ENCODE measurements around the gene EGLN2. TPM values are rescaled to one million over a fixed set of nuclear protein-coding genes. Genes with fewer than 3 reads are reported as not detected.
"Not testable (repeated sequence)": the region's sequence is repeated elsewhere in the genome, so short reads cannot be mapped to it uniquely, and the experiment has no call there.

EGLN2 gene
- total RNA-seq, 1 donor from 2014 or later = 68.0 TPM

- ATAC-seq (no peak), DNase-seq (ENCODE audit: missing footprints) (no peak)
- intact Hi-C loops (cut with DNase I) = no loop called here
Observed at GRCh38 chr19:40774916-40775631, 23.9 kb upstream of the EGLN2 start, which contains the start of gene MIA. TSS of gene MIA (plus strand) at chr19:40775521. CDS start at chr19:40775543, 22 bp downstream.

- no peak for DNase-seq (ENCODE audit: missing footprints)
Observed at GRCh38 chr19:40775632-40776022, 23.4 kb upstream of the EGLN2 start.

GRCh38 chr19:40776364-40776763 is 22.6 kb upstream of the EGLN2 start:
- DNase-seq (ENCODE audit: missing footprints) = no peak

More at GRCh38 chr19:40775632-40776022, 23.4 kb upstream of the EGLN2 start:
- no peak for ATAC-seq
- intact Hi-C loops (cut with DNase I) = no loop called here

GRCh38 chr19:40776932-40777644 is 21.9 kb upstream of the EGLN2 start:
- intact Hi-C loops (cut with DNase I) = no loop called here
- DNase-seq (ENCODE audit: missing footprints) = peak; percentile 91
- peak; percentile 86 for ATAC-seq

More at GRCh38 chr19:40776364-40776763, 22.6 kb upstream of the EGLN2 start:
- intact Hi-C loops (cut with DNase I) = no loop called here
- ATAC-seq = no peak

- DNase-seq (ENCODE audit: missing footprints) (no peak), ATAC-seq (no peak)
- intact Hi-C loops (cut with DNase I) = no loop called here
Observed at GRCh38 chr19:40777645-40777936, 21.4 kb upstream of the EGLN2 start.

GRCh38 chr19:40777937-40778705 is 20.9 kb upstream of the EGLN2 start, which contains the start of gene RAB4B:
TSS of gene RAB4B (plus strand) at chr19:40778247. CDS start at chr19:40778376, 129 bp downstream.
- DNase-seq (ENCODE audit: missing footprints) = peak; percentile 100
- intact Hi-C loops (cut with DNase I) = loop anchor here (1.0 kb wide), 1 partner anchor 20 kb away; no protein-coding TSS in a partner anchor
- peak; percentile 97 for ATAC-seq

GRCh38 chr19:40778706-40779284 is 20.2 kb upstream of the EGLN2 start:
- ATAC-seq (no peak), DNase-seq (ENCODE audit: missing footprints) (no peak)
- intact Hi-C loops (cut with DNase I) = loop anchor here (1.0 kb wide), 1 partner anchor 20 kb away; no protein-coding TSS in a partner anchor

- ATAC-seq (no peak), DNase-seq (ENCODE audit: missing footprints) (no peak)
- intact Hi-C loops (cut with DNase I) = no loop called here
Observed at GRCh38 chr19:40780582-40780981, 18.4 kb upstream of the EGLN2 start.

- intact Hi-C loops (cut with DNase I) = no loop called here
- ATAC-seq (no peak), DNase-seq (ENCODE audit: missing footprints) (no peak)
Observed at GRCh38 chr19:40781140-40781539, 17.9 kb upstream of the EGLN2 start.

- ATAC-seq (no peak), DNase-seq (ENCODE audit: missing footprints) (no peak)
- intact Hi-C loops (cut with DNase I) = no loop called here
Observed at GRCh38 chr19:40783711-40784110, 15.3 kb upstream of the EGLN2 start.

- ATAC-seq; DNase-seq (ENCODE audit: missing footprints); intact Hi-C loops (cut with DNase I): not testable (repeated sequence)
Observed at GRCh38 chr19:40784146-40784545, 14.8 kb upstream of the EGLN2 start.

- intact Hi-C loops (cut with DNase I) = no loop called here
- DNase-seq (ENCODE audit: missing footprints) = no peak
- ATAC-seq = no peak
Observed at GRCh38 chr19:40785526-40785925, 13.5 kb upstream of the EGLN2 start.

GRCh38 chr19:40786060-40787037 is 12.6 kb upstream of the EGLN2 start:
- intact Hi-C loops (cut with DNase I) = no loop called here
- ATAC-seq (no peak), DNase-seq (ENCODE audit: missing footprints) (no peak)

GRCh38 chr19:40791349-40791748 is 7.6 kb upstream of the EGLN2 start:
- DNase-seq (ENCODE audit: missing footprints) (no peak), ATAC-seq (no peak)

GRCh38 chr19:40791996-40792395 is 7.0 kb upstream of the EGLN2 start:
- intact Hi-C loops (cut with DNase I) = no loop called here
- ATAC-seq (no peak), DNase-seq (ENCODE audit: missing footprints) (no peak)

More at GRCh38 chr19:40791349-40791748, 7.6 kb upstream of the EGLN2 start:
- intact Hi-C loops (cut with DNase I) = no loop called here

- DNase-seq (ENCODE audit: missing footprints) (no peak), ATAC-seq (no peak)
- intact Hi-C loops (cut with DNase I) = no loop called here
Observed at GRCh38 chr19:40797166-40797962, 1.6 kb upstream of the EGLN2 start.

Data from Right ventricle myocardium inferior (tissue), 1 donor.